ENCODE measurements around the gene UBASH3A.

DNA sequence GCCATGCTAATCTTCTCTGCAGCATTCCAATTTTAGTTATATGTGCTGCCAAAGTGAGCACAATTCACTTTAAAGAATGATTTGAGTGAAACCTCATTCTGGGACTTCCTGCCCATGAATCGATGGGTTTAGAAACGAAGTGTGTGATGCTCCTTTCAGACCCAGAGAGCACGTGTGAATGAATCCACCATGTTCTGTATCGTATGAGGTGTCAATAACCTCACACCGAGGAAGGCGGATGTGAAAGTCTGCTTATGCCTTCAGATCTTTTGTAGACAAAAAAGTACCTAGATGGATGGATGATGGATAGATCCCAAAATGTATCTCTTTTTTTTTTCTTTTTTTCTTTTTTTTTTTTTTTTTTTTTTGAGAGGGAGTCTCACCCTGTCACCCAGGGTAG lies 13.8 kb downstream of the UBASH3A start:
- TF ChIP-seq, protein P1, sequence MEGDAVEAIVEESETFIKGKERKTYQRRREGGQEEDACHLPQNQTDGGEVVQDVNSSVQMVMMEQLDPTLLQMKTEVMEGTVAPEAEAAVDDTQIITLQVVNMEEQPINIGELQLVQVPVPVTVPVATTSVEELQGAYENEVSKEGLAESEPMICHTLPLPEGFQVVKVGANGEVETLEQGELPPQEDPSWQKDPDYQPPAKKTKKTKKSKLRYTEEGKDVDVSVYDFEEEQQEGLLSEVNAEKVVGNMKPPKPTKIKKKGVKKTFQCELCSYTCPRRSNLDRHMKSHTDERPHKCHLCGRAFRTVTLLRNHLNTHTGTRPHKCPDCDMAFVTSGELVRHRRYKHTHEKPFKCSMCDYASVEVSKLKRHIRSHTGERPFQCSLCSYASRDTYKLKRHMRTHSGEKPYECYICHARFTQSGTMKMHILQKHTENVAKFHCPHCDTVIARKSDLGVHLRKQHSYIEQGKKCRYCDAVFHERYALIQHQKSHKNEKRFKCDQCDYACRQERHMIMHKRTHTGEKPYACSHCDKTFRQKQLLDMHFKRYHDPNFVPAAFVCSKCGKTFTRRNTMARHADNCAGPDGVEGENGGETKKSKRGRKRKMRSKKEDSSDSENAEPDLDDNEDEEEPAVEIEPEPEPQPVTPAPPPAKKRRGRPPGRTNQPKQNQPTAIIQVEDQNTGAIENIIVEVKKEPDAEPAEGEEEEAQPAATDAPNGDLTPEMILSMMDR (IDR thresholded peaks at IDR 0.05), result no peak
- TF ChIP-seq EP300 (IDR thresholded peaks at IDR 0.05) (no peak), POLR2A (IDR thresholded peaks at IDR 0.05) (no peak), POLR2AphosphoS5 (IDR thresholded peaks at IDR 0.05) (no peak)
